GM12878 (cell line): Measurements from ENCODE around the gene INF2. TPM values are rescaled to one million over a fixed set of nuclear protein-coding genes. Genes with fewer than 3 reads are reported as not detected.

Source experiments
- ATAC-seq: fragments of 200-7000 bp; cut with Tn5 transposase; 3 replicates; pipeline ENCODE4 v1.9.1; 2020; ENCODE audit warnings: mild to moderate bottlenecking, moderate library complexity
- BruUV-seq: library from RNA; stranded (reverse); fragments of 400-500 nt; replicated peaks from 2 replicates; lab custom pipeline; 2021; lab: Mats Ljungman, UMichigan
- CTCF ChIA-PET: fragments of 300-600 bp; sonication (Branson Sonifier 250); formaldehyde crosslinking; extraction: SDS; loops from one replicate; lab custom pipeline; 2021; ENCODE audit warnings: inconsistent platforms; lab: Yijun Ruan, JAX
- POLR2A ChIA-PET: fragments of 350-600 bp; formaldehyde crosslinking; extraction: SDS; loops from one replicate; lab custom pipeline; 2021; ENCODE audit warnings: inconsistent platforms; lab: Charles Lee
- RAD21 ChIA-PET: fragments of 300-600 bp; sonication (Branson Sonifier 250); formaldehyde crosslinking; loops from one replicate; lab custom pipeline; 2023; ENCODE audit warnings: antibody characterized with exemption; ENCODE audit not compliant: unreplicated experiment; lab: Charles Lee
- SMC1A ChIA-PET: fragments of 300-600 bp; sonication (Branson Sonifier 250); formaldehyde crosslinking; loops from one replicate; lab custom pipeline; 2023; ENCODE audit not compliant: unreplicated experiment, uncharacterized antibody; lab: Charles Lee
- DNase-seq: peaks from one replicate; pipeline ENCODE4 v3.0.0-alpha.2; 2011; ENCODE audit warnings: low read depth, low spot score
- FAIRE-seq: peaks from 3 replicates; lab custom pipeline; 2011; peaks lifted over from hg19 to GRCh38; lab: Jason Lieb, UNC
- H2AFZ ChIP-seq: 2 replicates; pipeline ENCODE4 v1.6.0; 2011; ENCODE audit warnings: low read depth, low read length, control low read depth; ENCODE audit not compliant: control insufficient read depth
- H3K27ac ChIP-seq: 2 replicates; pipeline ENCODE4 v1.5.1; 2011; ENCODE audit warnings: control low read depth; ENCODE audit not compliant: control insufficient read depth, insufficient read depth
- H3K27me3 ChIP-seq, 2 experiments: replicated peaks in 1 of 2; 2 replicates each; pipeline versions ENCODE4 v1.6.0 to v1.6.1; 2011; ENCODE audit warnings: low read length in 1 of 2; ENCODE audit not compliant: control insufficient read depth in 2 of 2, insufficient read depth in 2 of 2
- H3K36me3 ChIP-seq, 2 experiments: 2 replicates each; pipeline ENCODE4 v1.5.1; 2011; ENCODE audit warnings: low read length in 1 of 2; ENCODE audit not compliant: control insufficient read depth in 2 of 2, insufficient read depth in 2 of 2
- H3K4me1 ChIP-seq: 2 replicates; pipeline ENCODE4 v1.6.1; 2011; ENCODE audit warnings: mild to moderate bottlenecking, low read length, moderate library complexity, mixed read lengths; ENCODE audit not compliant: control insufficient read depth, insufficient read depth
- H3K4me2 ChIP-seq: 2 replicates; pipeline ENCODE4 v1.6.0; 2011; ENCODE audit warnings: control low read depth; ENCODE audit not compliant: control insufficient read depth, insufficient read depth
- H3K4me3 ChIP-seq: fragments of 200-600 bp; sonication (generic); 2 replicates; pipeline ENCODE4 v1.5.1; 2016
- H3K79me2 ChIP-seq: 2 replicates; pipeline ENCODE4 v1.6.0; 2011; ENCODE audit warnings: low read length; ENCODE audit not compliant: control insufficient read depth, insufficient read depth
- H3K9ac ChIP-seq: 2 replicates; pipeline ENCODE4 v1.8.0; 2011; ENCODE audit warnings: low read length, control low read depth, mixed read lengths; ENCODE audit not compliant: control insufficient read depth, insufficient read depth
- H3K9me3 ChIP-seq: replicated peaks from 3 replicates; pipeline ENCODE4 v1.5.1; 2011; ENCODE audit warnings: mild to moderate bottlenecking, low read length; ENCODE audit not compliant: control insufficient read depth, insufficient read depth
- H4K20me1 ChIP-seq: 2 replicates; pipeline ENCODE4 v1.6.0; 2011; ENCODE audit not compliant: control insufficient read depth, insufficient read depth
- JUND ChIP-seq: IDR thresholded peaks from 2 replicates; pipeline ENCODE4 v1.6.1; 2012; ENCODE audit warnings: low read depth, mild to moderate bottlenecking, low read length, improper control_type of control experiment, moderate library complexity
- PAX8 ChIP-seq: fragments of 450-650 bp; IDR thresholded peaks from 2 replicates; pipeline ENCODE4 v1.6.1; 2017; ENCODE audit warnings: mild to moderate bottlenecking, moderate library complexity
- PRDM15 ChIP-seq: fragments of 450-650 bp; formaldehyde crosslinking; IDR thresholded peaks from 2 replicates; pipeline ENCODE4 v1.4.0; 2020; ENCODE audit warnings: mild to moderate bottlenecking, moderate library complexity
- RELB ChIP-seq: fragments of 450-650 bp; IDR thresholded peaks from 2 replicates; pipeline ENCODE4 v1.6.1; 2017; ENCODE audit warnings: low read depth, mild to moderate bottlenecking, moderate library complexity
- WGBS: methylation state at CpG from one replicate; pipeline ENCODE4 v1.1.6; 2016; ENCODE audit warnings: low lambda C conversion rate; ENCODE audit not compliant: insufficient replicate concordance, insufficient coverage; ENCODE audit errors: missing lambda C conversion rate; 5-methylcytosine and 5-hydroxymethylcytosine counted together
- in situ Hi-C: fragments of 300-500 bp; cut with MboI; formaldehyde crosslinking; loops from 9 replicates; pipeline ENCODE4 v1.14.3; 2018; ENCODE audit warnings: mixed read lengths
- intact Hi-C: fragments of 100-400 bp; cut with micrococcal nuclease; formaldehyde crosslinking; loops from one replicate; pipeline ENCODE4 v1.14.2; 2022; ENCODE audit not compliant: unreplicated experiment
- polyA plus RNA-seq, 11 experiments: library from polyadenylated mRNA; depleted of rRNA in 4 of 11; unstranded in 6 of 11; stranded (reverse) in 5 of 11; fragments of >200 nt; fragmentation: Nextera tagmentation in 4 of 11; fragmentation: Illumina TruSeq in 1 of 11; extraction: Ambion mirVana in 4 of 11; extraction: Trizol in 1 of 11; gene quantifications; 1 replicate in 1 of 11; 2 replicates in 10 of 11; pipeline versions ENCODE4 v1.2.1 to v1.2.3, GENCODE V29; 2011 to 2016; ENCODE audit warnings: inconsistent platforms in 2 of 11, missing spikeins in 2 of 11, low read depth in 1 of 11
- total RNA-seq, 4 experiments: library from RNA; depleted of rRNA in 3 of 4; stranded (reverse); fragments of >200 nt in 3 of 4; fragmentation: Illumina TruSeq in 1 of 4; extraction: Trizol in 1 of 4; gene quantifications; 2 replicates each; pipeline versions ENCODE4 v1.2.1 to v1.2.3, GENCODE V29; 2013 to 2021

Gene INF2
- total and polyA plus RNA-seq, 10 of the 15 experiments (the other 5 are each of a cell fraction or from before 2014, with no cell fraction given), result 0.72 to 43.2 (median 8.3) TPM

- POLR2A ChIA-PET, result no interaction called here
- WGBS, result 53% methylated on average over 17 of the region's 17 CpGs
- Histone ChIP-seq H3K36me3 (no peaks in the 10 kb centered on the region), H4K20me1 (no peaks in the 10 kb centered on the region), H3K27me3 (no peaks in the 10 kb centered on the region; a peak in 3 of 4 replicates), H3K79me2 (no peaks in the 10 kb centered on the region), H3K4me1 (no peaks in the 10 kb centered on the region), H3K4me3 (no peak overlapping the region), H3K4me2 (no peak overlapping the region), H3K9me3 (no peaks in the 10 kb centered on the region), H3K9ac (no peak overlapping the region), H3K27ac (no peak overlapping the region), H2AFZ (no peak overlapping the region)
- DNase-seq (no peak), ATAC-seq (no peak), FAIRE-seq (no peak)
- in situ Hi-C loops (no loop called here), intact Hi-C loops (no loop called here)
- TF ChIP-seq JUND (no peak), RELB (no peak), PRDM15 (CRISPR knock-in tag) (no peak), PAX8 (no peak)
- BruUV-seq, result no TSS peak
- RAD21 ChIA-PET, result no interaction called here
- SMC1A ChIA-PET, result interaction anchor here (0.6 kb wide), 1 partner anchor 9 kb away, joined by 3 read pairs; no protein-coding TSS in a partner anchor
- CTCF ChIA-PET, result interaction anchor here (1.3 kb wide), 1 partner anchor 67 kb away, joined by 3 read pairs; no protein-coding TSS in a partner anchor
Observed at GRCh38 chr14:104739026-104739425, 49.6 kb downstream of the INF2 start.
